ENCODE results near the gene MASP1.

MASP1 gene, protein sequence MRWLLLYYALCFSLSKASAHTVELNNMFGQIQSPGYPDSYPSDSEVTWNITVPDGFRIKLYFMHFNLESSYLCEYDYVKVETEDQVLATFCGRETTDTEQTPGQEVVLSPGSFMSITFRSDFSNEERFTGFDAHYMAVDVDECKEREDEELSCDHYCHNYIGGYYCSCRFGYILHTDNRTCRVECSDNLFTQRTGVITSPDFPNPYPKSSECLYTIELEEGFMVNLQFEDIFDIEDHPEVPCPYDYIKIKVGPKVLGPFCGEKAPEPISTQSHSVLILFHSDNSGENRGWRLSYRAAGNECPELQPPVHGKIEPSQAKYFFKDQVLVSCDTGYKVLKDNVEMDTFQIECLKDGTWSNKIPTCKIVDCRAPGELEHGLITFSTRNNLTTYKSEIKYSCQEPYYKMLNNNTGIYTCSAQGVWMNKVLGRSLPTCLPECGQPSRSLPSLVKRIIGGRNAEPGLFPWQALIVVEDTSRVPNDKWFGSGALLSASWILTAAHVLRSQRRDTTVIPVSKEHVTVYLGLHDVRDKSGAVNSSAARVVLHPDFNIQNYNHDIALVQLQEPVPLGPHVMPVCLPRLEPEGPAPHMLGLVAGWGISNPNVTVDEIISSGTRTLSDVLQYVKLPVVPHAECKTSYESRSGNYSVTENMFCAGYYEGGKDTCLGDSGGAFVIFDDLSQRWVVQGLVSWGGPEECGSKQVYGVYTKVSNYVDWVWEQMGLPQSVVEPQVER

GRCh38 chr3:187291512-187292132, at the start of gene MASP1:
MASP1 (minus strand) TSS chr3:187291737; CDS start chr3:187291632, 105 bp downstream.
- DNase-seq, result no peak

GRCh38 chr3:187340578-187340977, 49.0 kb upstream of the MASP1 start:
- no peak for DNase-seq

GRCh38 chr3:187336322-187336721, 44.8 kb upstream of the MASP1 start:
- no peak for DNase-seq

DNA sequence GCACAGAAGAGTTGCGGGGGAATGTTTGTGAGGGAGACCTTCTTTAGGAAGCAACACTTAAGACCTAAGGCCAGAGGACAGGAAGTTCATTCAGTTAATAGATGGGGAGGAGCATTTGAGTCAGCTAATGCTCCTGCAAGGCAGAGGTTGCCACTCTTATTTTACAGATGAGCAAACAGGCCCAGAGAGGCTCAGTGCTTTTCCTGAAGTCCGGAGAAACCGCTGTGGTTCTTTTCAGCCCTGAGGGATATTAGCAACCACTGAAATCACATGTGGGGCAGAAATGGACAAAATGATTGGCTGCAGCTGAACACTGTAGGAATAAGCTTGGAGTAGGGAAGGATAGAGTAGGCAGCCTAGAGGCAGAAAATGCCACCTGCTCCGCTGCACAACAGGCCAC, 43.4 kb upstream of the MASP1 start:
- DNase-seq, result no peak

- no peak for DNase-seq
Measured at GRCh38 chr3:187328691-187329090, 37.2 kb upstream of the MASP1 start.

DNA sequence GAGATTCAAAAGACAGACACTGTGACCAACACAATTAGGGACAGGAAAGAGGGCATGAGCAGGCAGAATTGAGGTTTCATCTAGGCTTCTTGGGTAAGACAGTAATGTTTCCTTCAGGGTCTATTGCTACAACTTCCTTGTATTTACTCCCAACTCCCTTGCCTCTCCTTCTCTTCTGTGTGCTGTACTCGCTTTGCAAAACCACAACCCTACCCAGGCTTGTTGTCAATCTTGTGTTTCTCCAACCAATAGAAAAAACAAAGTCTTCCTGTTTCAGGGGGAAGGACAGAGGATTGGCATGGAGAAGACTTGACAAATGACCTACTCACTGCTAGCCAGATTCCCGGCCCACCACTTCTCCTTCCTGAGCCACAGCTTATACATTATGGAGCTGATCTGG, 36.3 kb upstream of the MASP1 start:
- no peak for DNase-seq

GRCh38 chr3:187325632-187326031, 34.1 kb upstream of the MASP1 start:
- DNase-seq, result no peak

GRCh38 chr3:187323091-187323490, 31.6 kb upstream of the MASP1 start:
- DNase-seq, result no peak

DNA sequence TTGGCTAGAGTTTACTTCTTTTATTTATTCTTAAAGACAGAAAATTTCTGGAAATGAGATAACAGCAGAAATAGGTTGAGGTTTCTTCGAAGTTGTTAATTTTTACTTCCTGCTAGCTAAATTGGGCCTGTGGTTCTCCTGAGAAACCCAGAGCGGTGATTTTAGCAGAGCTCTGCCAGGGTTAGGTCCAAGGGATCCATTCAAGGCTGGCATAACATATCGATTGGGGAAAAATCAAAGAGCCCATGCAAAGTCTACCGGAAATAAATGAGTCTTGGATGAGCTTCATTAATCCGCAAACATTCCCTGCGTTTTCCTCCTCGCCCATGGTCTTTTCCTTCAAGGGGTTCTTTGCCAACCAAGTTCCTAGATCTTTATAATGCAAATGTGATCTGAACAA, 30.8 kb upstream of the MASP1 start:
- DNase-seq, result no peak

DNA sequence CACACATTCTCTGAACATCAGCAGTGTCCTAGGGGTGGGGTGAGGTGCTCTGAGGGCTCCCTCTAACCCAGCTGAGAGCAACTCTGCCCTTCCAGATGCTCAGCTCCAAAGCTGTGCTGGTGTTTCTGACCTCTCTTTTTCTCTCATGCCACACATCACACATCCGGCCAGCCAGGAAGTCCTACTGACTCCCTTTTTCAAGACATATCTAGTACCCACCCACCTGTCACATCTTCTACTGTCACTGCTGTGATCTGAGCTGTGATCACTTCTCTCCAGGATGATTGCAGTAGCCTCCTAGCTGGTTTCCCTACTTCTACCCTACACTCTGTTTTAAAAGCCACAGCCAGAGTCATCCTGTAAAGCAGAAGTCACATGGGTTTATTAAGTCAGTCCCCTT, 30.2 kb upstream of the MASP1 start:
- no peak for DNase-seq

DNA sequence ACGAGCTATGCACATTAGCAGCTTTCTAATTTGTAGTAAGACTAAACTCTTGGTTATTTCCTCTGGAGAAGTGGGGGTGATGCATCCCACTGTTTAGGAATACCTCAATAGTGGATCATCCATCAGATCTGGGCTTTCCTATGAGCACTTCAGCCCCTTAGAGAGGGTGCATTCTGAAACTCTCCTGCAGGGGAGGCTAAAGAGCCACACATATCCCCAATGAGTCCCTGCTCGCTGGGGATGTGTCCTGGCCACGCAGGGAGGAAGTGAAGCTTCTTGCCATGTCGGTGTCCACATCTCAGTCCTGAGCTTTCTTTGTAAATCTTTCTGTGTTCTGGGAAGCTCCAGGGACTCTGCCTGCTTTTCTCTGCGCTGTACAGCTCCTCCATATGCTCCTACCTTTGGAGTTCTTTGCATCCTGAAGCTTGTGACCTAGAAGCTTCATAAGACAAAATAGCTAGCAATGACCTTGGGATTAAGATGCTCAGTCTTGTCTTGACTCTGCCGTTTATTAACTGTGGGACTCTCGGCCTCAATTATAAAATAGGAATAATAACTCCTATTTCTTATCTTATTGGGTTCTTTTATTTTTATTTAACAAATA, 28.3 kb upstream of the MASP1 start:
- DNase-seq, result peak in 4 of 6 experiments; percentile 8 to 25 (median 10)

- peak in 5 of 6 experiments; percentile 1 to 66 (median 18) for DNase-seq
Measured at GRCh38 chr3:187318819-187319616, 27.5 kb upstream of the MASP1 start.

DNA sequence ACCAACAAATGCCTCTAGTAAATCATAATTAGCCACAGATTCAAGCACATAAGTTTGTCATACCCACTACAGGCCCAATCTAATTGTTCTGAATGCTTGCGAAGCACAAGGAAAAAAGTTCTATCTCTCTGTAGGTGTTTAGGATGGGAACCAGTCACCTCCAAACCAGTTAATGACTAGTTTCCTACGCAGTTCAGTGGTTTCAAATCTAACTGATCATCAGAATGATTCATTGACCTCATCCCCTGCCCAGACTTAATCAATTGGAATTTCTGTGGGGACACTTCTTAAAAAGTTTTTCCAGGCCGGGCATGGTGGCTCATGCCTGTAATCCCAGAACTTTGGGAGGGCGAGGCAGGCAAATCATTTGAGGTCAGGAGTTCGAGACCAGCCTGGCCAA, 24.3 kb upstream of the MASP1 start:
- DNase-seq, result no peak

GRCh38 chr3:187314176-187314575, 22.6 kb upstream of the MASP1 start:
- DNase-seq, result no peak

DNA sequence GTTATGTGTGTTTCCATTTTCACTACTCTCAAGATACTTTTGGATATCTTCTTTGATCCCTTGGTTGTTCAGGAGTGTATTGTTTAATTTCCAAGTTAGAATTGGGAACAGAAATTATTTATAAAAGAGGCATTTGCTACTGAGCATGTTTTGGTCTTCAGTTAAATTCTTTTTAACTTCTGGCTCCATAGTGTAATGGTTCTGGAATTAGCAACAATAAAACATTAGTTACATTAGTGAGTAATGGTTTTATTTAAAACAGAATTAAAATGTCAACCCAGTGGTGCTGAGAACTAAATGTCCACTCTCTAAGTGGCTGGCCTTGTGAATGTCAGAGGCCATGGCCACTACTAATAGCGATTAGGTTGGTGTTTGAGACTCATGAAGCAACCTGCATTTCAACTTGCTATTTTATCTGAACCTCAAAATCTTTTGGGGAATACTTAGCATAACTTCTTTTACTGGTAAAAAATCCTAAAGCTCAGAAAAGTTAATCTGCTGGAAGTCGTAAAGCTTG, 19.5 kb upstream of the MASP1 start:
- DNase-seq, result no peak

GRCh38 chr3:187310226-187310625, 18.7 kb upstream of the MASP1 start:
- DNase-seq, result no peak

DNA sequence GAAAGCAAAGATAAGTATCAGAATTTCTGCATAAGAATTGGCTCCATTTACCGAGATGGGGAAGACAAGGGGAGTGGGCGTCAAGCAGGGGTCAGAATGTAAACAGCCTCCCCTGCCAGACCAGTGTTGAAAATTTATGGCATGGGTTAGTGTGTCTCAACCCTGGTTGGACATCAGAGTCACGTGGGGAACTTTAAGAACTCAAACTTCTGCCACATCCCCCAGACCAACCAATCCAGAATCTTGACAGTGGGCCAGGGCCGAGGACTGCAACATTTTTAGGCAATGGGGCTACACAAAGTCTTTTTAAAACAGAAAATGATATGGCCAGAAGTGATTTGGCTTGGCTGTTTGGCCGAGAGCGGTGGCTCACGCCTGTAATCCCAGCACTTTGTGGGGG, 14.3 kb upstream of the MASP1 start:
- no peak for DNase-seq

DNA sequence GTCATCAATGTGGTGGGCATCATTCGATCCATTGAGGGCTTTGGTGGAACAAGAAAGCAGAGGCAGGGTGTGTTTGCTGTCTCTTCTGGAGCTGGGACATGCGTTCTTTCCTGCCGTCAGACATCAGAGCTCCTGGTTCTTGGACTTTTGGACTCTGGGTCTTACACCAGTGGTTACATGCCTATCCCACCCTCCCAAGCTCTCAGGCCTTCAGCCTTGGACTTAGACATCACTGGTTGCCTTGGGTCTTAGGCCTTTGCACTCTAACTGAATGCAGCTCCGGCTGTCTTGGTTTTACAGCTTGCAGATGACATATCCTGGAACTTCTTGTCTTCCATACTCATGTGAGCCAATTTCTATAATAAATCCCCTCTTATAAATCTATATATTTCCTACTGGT, 8.1 kb upstream of the MASP1 start:
- DNase-seq, result no peak

- DNase-seq, result no peak
Measured at GRCh38 chr3:187296911-187297310, 5.4 kb upstream of the MASP1 start.

GRCh38 chr3:187296058-187296457, 4.5 kb upstream of the MASP1 start:
- DNase-seq, result no peak

DNA sequence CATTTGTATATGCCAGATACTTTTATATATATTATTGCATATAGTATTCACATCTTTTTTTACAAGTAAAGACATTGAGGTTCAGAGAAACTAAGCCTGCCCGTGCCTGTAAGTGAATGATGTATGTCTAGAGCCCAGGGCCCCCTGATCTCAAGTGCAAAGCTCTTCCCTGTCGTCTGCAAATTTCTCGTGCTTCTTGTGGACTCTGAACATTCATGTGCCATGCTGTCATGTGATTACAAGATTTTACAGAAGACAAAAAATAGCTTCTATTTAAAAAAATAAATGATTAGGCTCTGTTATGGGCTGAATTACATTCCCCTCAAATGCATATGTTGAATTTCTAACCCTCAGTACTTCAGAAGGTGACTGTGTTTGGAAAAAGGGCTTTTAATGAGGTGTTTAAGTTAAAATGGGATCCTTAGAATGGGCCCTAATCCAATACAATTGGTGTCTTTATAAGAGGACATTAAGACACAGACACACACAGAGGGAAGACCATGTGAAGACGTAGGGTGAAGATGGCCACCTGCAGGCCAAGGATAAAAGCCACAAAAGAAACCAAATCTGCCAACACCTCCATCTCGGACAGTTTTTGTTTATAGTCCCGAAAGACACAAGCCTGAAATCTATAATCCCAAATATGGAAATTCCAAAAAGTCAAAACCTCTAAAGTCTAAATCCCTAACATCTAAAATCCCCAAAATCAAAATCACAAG, 3.9 kb upstream of the MASP1 start:
- no peak for DNase-seq
